Spleen (tissue), 11 donors: ENCODE data around the gene GRIN2C. TPM values are rescaled to one million over a fixed set of nuclear protein-coding genes. Genes with fewer than 3 reads are reported as not detected.

Experiments used
- DNase-seq: peaks from one replicate; pipeline ENCODE4 v3.0.0-alpha.2; 2020
- H3K27ac ChIP-seq, 8 donors: fragments of 200-600 bp; sonication (generic) in 7 of 8; 1 replicate in 4 of 8; 2 replicates in 4 of 8; pipeline versions ENCODE4 v1.5.0 to v1.8.0; 2016 to 2021; ENCODE audit warnings: inconsistent platforms in 4 of 8, mild to moderate bottlenecking in 4 of 8, moderate library complexity in 1 of 8
- H3K27me3 ChIP-seq, 7 donors: fragments of 200-600 bp; sonication (generic) in 6 of 7; replicated peaks in 1 of 7; 1 replicate in 4 of 7; 2 replicates in 3 of 7; pipeline versions ENCODE4 v1.5.0 to v1.8.0; 2016 to 2021; ENCODE audit warnings: inconsistent platforms in 3 of 7, mild to moderate bottlenecking in 1 of 7
- H3K36me3 ChIP-seq, 6 donors: fragments of 200-600 bp; sonication (generic) in 5 of 6; 1 replicate in 4 of 6; 2 replicates in 2 of 6; pipeline versions ENCODE4 v1.5.0 to v1.8.0; 2016 to 2021; ENCODE audit warnings: inconsistent platforms in 2 of 6
- H3K4me1 ChIP-seq, 6 donors: fragments of 200-600 bp; sonication (generic) in 5 of 6; 1 replicate in 3 of 6; 2 replicates in 3 of 6; pipeline versions ENCODE4 v1.5.0 to v1.8.0; 2016 to 2021; ENCODE audit warnings: inconsistent platforms in 3 of 6
- H3K4me3 ChIP-seq, 8 donors: fragments of 200-600 bp; sonication (generic) in 7 of 8; 1 replicate in 4 of 8; 2 replicates in 4 of 8; pipeline versions ENCODE4 v1.5.0 to v1.8.0; 2016 to 2021; ENCODE audit warnings: inconsistent platforms in 4 of 8, mild to moderate bottlenecking in 4 of 8, moderate library complexity in 2 of 8
- H3K9me3 ChIP-seq, 8 donors: fragments of 200-600 bp; sonication (generic) in 7 of 8; 1 replicate in 4 of 8; 2 replicates in 4 of 8; pipeline versions ENCODE4 v1.5.0 to v1.8.0; 2016 to 2021; ENCODE audit warnings: inconsistent platforms in 4 of 8
- POLR2A ChIP-seq, 3 donors: fragments of 450-650 bp; IDR thresholded peaks; one replicate each; pipeline ENCODE4 v1.5.1; 2017; ENCODE audit warnings: antibody characterized with exemption in 3 of 3, mild to moderate bottlenecking in 1 of 3
- POLR2AphosphoS5 ChIP-seq, 3 donors: sonication (generic); formaldehyde crosslinking; IDR thresholded peaks; one replicate each; pipeline ENCODE4 v1.5.1; 2017; ENCODE audit warnings: antibody characterized with exemption in 3 of 3
- WGBS, 5 donors: extraction: QIAGEN DNeasy Blood & Tissue Kit in 3 of 5; methylation state at CpG; one replicate each; pipeline versions ENCODE4 v1.1.5 to v1.1.7; 2013 to 2018; 5-methylcytosine and 5-hydroxymethylcytosine counted together
- intact Hi-C: fragments of 100-400 bp; cut with DNase I; formaldehyde crosslinking; loops from one replicate; pipeline ENCODE4 v1.15.0; 2023; ENCODE audit warnings: low total_unique reads
- polyA plus RNA-seq, 3 donors: library from polyadenylated mRNA; stranded (reverse); fragments of 200-250 nt; gene quantifications; one replicate each; pipeline ENCODE4 v1.2.1, GENCODE V29; 2013
- total RNA-seq, 7 donors: library from RNA; depleted of rRNA in 3 of 7; stranded (reverse); fragments of >200 nt in 3 of 7; fragmentation: NEBNext Ultra II Directional in 4 of 7; extraction: Animal tissue kit (Norgen Biotek cat#: 25700) in 4 of 7; gene quantifications; one replicate each; pipeline versions ENCODE4 v1.1.0 to v1.2.1, GENCODE V29; 2016 to 2021
- TF ChIP-seq, protein P1 (sequence below), 11 experiments: fragments of 200-600 bp in 7 of 11; fragments of 450-650 bp in 4 of 11; sonication (generic) in 4 of 11; IDR thresholded peaks in 8 of 11; conservative IDR thresholded peaks in 3 of 11; 1 replicate in 7 of 11; 2 replicates in 4 of 11; pipeline versions ENCODE4 v1.4.0 to v1.8.0; 2016 to 2021; ENCODE audit warnings: antibody characterized with exemption in 11 of 11, inconsistent platforms in 4 of 11, mild to moderate bottlenecking in 1 of 11
- donor health status: healthy with polysubstance abuse.
- donor health status: DM: no; HTN: no; CAD: no; lungs with moderate emphysema.
- donor health status: DM: no; HTN: no; CAD: no.
- donor health status: Bipolar disorder and iron deficiency.
- donor health status: healthy.
- donor health status: DM: no; HTN: no; CAD: no.
- donor health status: DM: yes; HTN: yes; CAD: no.

The GRIN2C gene
- total and polyA plus RNA-seq, 10 donors, result 0.02 to 1.5 (median 0.20) TPM; not detected in 4

- no peak overlapping the region for H3K4me3 ChIP-seq
- no peak overlapping the region for H3K27ac ChIP-seq
- no peaks in the 10 kb centered on the region for H3K27me3 ChIP-seq
- no peak for DNase-seq
- intact Hi-C loops, result no loop called here
- TF ChIP-seq, protein P1, sequence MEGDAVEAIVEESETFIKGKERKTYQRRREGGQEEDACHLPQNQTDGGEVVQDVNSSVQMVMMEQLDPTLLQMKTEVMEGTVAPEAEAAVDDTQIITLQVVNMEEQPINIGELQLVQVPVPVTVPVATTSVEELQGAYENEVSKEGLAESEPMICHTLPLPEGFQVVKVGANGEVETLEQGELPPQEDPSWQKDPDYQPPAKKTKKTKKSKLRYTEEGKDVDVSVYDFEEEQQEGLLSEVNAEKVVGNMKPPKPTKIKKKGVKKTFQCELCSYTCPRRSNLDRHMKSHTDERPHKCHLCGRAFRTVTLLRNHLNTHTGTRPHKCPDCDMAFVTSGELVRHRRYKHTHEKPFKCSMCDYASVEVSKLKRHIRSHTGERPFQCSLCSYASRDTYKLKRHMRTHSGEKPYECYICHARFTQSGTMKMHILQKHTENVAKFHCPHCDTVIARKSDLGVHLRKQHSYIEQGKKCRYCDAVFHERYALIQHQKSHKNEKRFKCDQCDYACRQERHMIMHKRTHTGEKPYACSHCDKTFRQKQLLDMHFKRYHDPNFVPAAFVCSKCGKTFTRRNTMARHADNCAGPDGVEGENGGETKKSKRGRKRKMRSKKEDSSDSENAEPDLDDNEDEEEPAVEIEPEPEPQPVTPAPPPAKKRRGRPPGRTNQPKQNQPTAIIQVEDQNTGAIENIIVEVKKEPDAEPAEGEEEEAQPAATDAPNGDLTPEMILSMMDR (IDR thresholded peaks at IDR 0.05 in 8 of 11, conservative IDR thresholded peaks at IDR 0.05 in 3 of 11), result no peak
- TF ChIP-seq POLR2A (IDR thresholded peaks at IDR 0.05) (no peak), POLR2AphosphoS5 (IDR thresholded peaks at IDR 0.05) (no peak)
- 90% methylated on average over 12 to 15 of the region's 15 CpGs for WGBS, 5 donors
- peaks cover 0 to 77% (median 5%) of the 10 kb centered on the region in 6 donors for H3K36me3 ChIP-seq
- peaks cover 0 to 60% (median 13%) of the 10 kb centered on the region in 6 donors for H3K4me1 ChIP-seq
- no peaks in the 10 kb centered on the region for H3K9me3 ChIP-seq
These were observed 48.8 kb downstream of the GRIN2C start for GRCh38 chr17:74810699-74811485.

- 54 to 79% (median 62%) methylated on average over 16 to 17 of the region's 17 CpGs for WGBS, 5 donors
- H3K4me3 ChIP-seq, result no peak overlapping the region
- H3K36me3 ChIP-seq, result peaks cover 0 to 80% (median 17%) of the 10 kb centered on the region in 6 donors
- TF ChIP-seq, protein P1 (IDR thresholded peaks at IDR 0.05 in 8 of 11, conservative IDR thresholded peaks at IDR 0.05 in 3 of 11), result no peak
- TF ChIP-seq POLR2A (IDR thresholded peaks at IDR 0.05) (no peak), POLR2AphosphoS5 (IDR thresholded peaks at IDR 0.05) (no peak)
- intact Hi-C loops, result no loop called here
- H3K4me1 ChIP-seq, result peaks cover 0 to 51% (median 13%) of the 10 kb centered on the region in 6 donors
- no peaks in the 10 kb centered on the region for H3K27me3 ChIP-seq
- no peaks in the 10 kb centered on the region for H3K9me3 ChIP-seq
- H3K27ac ChIP-seq, result no peak overlapping the region
- DNase-seq, result no peak
These were observed 50.8 kb downstream of the GRIN2C start for GRCh38 chr17:74808714-74809430.

- TF ChIP-seq, protein P1 (IDR thresholded peaks at IDR 0.05 in 8 of 11, conservative IDR thresholded peaks at IDR 0.05 in 3 of 11), result no peak
- TF ChIP-seq POLR2A (IDR thresholded peaks at IDR 0.05) (no peak), POLR2AphosphoS5 (IDR thresholded peaks at IDR 0.05) (no peak)
- Histone ChIP-seq H3K4me1 (peaks cover 0 to 41% (median 11%) of the 10 kb centered on the region in 6 donors), H3K4me3 (no peak overlapping the region), H3K9me3 (no peaks in the 10 kb centered on the region), H3K27me3 (no peaks in the 10 kb centered on the region), H3K27ac (no peak overlapping the region), H3K36me3 (peaks cover 0 to 80% (median 23%) of the 10 kb centered on the region in 6 donors)
- 35 to 64% (median 56%) methylated on average over 6 of the region's 6 CpGs for WGBS, 5 donors
- no peak for DNase-seq
- intact Hi-C loops, result no loop called here
These were observed 51.8 kb downstream of the GRIN2C start for GRCh38 chr17:74807925-74808324.

- Histone ChIP-seq H3K9me3 (no peaks in the 10 kb centered on the region), H3K36me3 (peaks cover 0 to 81% (median 25%) of the 10 kb centered on the region in 6 donors), H3K4me1 (peaks cover 0 to 36% (median 8%) of the 10 kb centered on the region in 6 donors), H3K27ac (no peak overlapping the region), H3K4me3 (no peak overlapping the region), H3K27me3 (no peaks in the 10 kb centered on the region)
- DNase-seq, result no peak
- WGBS, 5 donors, result 87 to 90% (median 88%) methylated on average over 12 to 13 of the region's 13 CpGs
- TF ChIP-seq POLR2A (IDR thresholded peaks at IDR 0.05), result no peak
- TF ChIP-seq, protein P1 (IDR thresholded peaks at IDR 0.05 in 8 of 11, conservative IDR thresholded peaks at IDR 0.05 in 3 of 11), result no peak
- intact Hi-C loops, result no loop called here
These were observed 52.2 kb downstream of the GRIN2C start for GRCh38 chr17:74807441-74807840.
